Panc1 (cell line): ENCODE results near the gene USP6NL. TPM values are rescaled to one million over a fixed set of nuclear protein-coding genes. Genes with fewer than 3 reads are reported as not detected.
A peak's percentile ranks its signal among the peaks of the same experiment; 100 is the strongest.

Source experiments
- ATAC-seq: fragments of 200-7000 bp; cut with Tn5 transposase; 2 replicates; pipeline ENCODE4 v1.9.1; 2020; ENCODE audit warnings: mild to moderate bottlenecking, moderate library complexity
- BruUV-seq: library from RNA; stranded (reverse); fragments of 400-500 nt; replicated peaks from 2 replicates; lab custom pipeline; 2021; lab: Mats Ljungman, UMichigan
- CTCF ChIA-PET: fragments of 300-600 bp; sonication (Branson Sonifier 250); formaldehyde crosslinking; loops from one replicate; lab custom pipeline; 2022; ENCODE audit warnings: antibody characterized with exemption; lab: Charles Lee
- POLR2A ChIA-PET: fragments of 300-600 bp; sonication (Branson Sonifier 250); formaldehyde crosslinking; loops from one replicate; lab custom pipeline; 2022; ENCODE audit warnings: antibody characterized with exemption; lab: Charles Lee
- DNase-seq: peaks from one replicate; pipeline ENCODE4 v3.0.0-alpha.2; 2010; ENCODE audit warnings: low read depth, low spot score
- H3K27ac ChIP-seq: 2 replicates; pipeline ENCODE4 v1.5.1; 2011; ENCODE audit warnings: mild to moderate bottlenecking, low read length, inconsistent platforms
- H3K27me3 ChIP-seq: fragments of 200-500 bp; sonication (Bioruptor generic); 2 replicates; pipeline ENCODE4 v1.6.0; 2014; ENCODE audit warnings: low read length, inconsistent platforms; ENCODE audit not compliant: control insufficient read depth, insufficient read depth
- H3K36me3 ChIP-seq: fragments of 200-500 bp; sonication (Bioruptor generic); 2 replicates; pipeline ENCODE4 v1.5.1; 2014; ENCODE audit warnings: inconsistent platforms, mild to moderate bottlenecking, low read length, moderate library complexity; ENCODE audit not compliant: control insufficient read depth, insufficient read depth
- H3K4me1 ChIP-seq: 2 replicates; pipeline ENCODE4 v1.5.1; 2011; ENCODE audit warnings: inconsistent platforms, mild to moderate bottlenecking, low read length, moderate library complexity; ENCODE audit not compliant: control insufficient read depth, insufficient read depth
- H3K4me3 ChIP-seq, 2 experiments: 2 replicates each; pipeline ENCODE4 v1.5.1; 2011 to 2012; ENCODE audit warnings: low read depth in 2 of 2, low read length in 2 of 2, mild to moderate bottlenecking in 2 of 2, inconsistent platforms in 1 of 2, moderate library complexity in 1 of 2
- H3K9me3 ChIP-seq: fragments of 200-500 bp; sonication (Bioruptor generic); 2 replicates; pipeline ENCODE4 v1.5.1; 2014; ENCODE audit warnings: low read depth, mild to moderate bottlenecking, inconsistent platforms, low read length, moderate library complexity; ENCODE audit not compliant: control insufficient read depth, insufficient read depth
- POLR2AphosphoS5 ChIP-seq: IDR thresholded peaks from 2 replicates; pipeline ENCODE4 v1.6.1; 2012; ENCODE audit warnings: mild to moderate bottlenecking, low read depth, low read length, moderate library complexity
- SIN3A ChIP-seq: IDR thresholded peaks from 2 replicates; pipeline ENCODE4 v1.6.1; 2012; ENCODE audit warnings: low read depth, mild to moderate bottlenecking, low read length, moderate library complexity, borderline replicate concordance; ENCODE audit not compliant: insufficient read depth
- TCF7L2 ChIP-seq: IDR thresholded peaks from 2 replicates; pipeline ENCODE4 v1.6.1; 2011; ENCODE audit warnings: mild to moderate bottlenecking, low read depth, low read length, inconsistent platforms
- in situ Hi-C: cut with HindIII; loops from 2 replicates; pipeline ENCODE4 v1.10.0; 2016; ENCODE audit warnings: low sequenced_read_pairs, low pct_unique_long_range_greater_than_20kb
- intact Hi-C: fragments of 100-400 bp; cut with micrococcal nuclease; formaldehyde crosslinking; loops from one replicate; pipeline ENCODE4 v1.10.0; 2022; ENCODE audit not compliant: unreplicated experiment
- total RNA-seq: library from RNA; stranded (reverse); gene quantifications from one replicate; pipeline ENCODE4 v1.2.1, GENCODE V29; 2021; ENCODE audit not compliant: unreplicated experiment
- TF ChIP-seq, protein P1 (sequence below), 2 experiments: IDR thresholded peaks; 2 replicates each; pipeline ENCODE4 v1.6.1; 2011 to 2012; ENCODE audit warnings: low read depth in 2 of 2, control low read depth in 1 of 2, low read length in 1 of 2, mild to moderate bottlenecking in 1 of 2, moderate library complexity in 1 of 2; ENCODE audit not compliant: insufficient read depth in 1 of 2
- TF ChIP-seq, protein P2 (sequence below): fragments of 450-650 bp; IDR thresholded peaks from 2 replicates; pipeline ENCODE4 v1.5.1; 2017; ENCODE audit warnings: mild to moderate bottlenecking

USP6NL gene
- total RNA-seq, 1 experiment from 2014 or later: 13.9 TPM

DNA sequence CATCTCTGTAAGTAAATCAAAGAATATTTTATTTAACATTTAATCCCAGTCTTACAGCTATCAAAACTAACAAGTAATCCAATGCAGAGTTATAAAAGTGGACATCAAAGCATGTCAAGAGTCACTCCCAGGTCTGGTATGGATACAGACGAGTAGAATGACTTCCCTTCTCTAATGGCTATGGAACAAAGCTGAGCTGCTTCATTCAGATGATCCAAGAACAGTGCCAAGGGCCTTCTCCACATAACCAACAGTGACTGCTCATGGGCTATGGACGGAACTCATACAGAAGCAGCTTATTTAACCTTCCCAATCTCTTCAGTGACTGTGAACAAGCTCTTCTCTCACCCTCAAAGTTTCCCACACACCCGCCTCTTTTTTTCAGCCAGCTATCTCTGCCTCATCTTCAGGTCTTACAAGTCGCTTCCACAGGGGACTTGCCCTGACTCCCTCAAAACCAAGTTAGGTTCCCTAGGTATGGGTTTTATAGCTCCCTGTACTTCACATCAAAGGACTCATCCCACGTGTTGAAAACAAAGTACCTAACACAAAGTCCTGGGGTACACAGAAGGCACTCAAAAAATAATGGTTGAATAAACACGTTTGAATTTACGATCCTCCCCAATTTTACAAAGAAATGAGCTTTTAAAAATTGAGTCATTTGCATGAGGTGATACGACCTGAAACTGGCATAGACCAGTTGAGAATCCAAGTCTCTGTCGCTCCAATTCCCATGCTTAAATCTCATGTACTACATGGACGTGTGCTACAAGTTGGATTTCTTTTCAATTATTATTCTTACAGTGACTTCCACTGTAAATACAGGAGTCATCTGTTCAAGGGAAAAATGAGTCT is 3.1 kb downstream of the USP6NL start:
- in situ Hi-C loops: no loop called here
- no peaks in the 10 kb centered on the region for H3K27me3 ChIP-seq
- no peak for ATAC-seq
- H3K4me1 ChIP-seq: peaks cover 36% of the 10 kb centered on the region
- no peak overlapping the region for H3K4me3 ChIP-seq
- H3K27ac ChIP-seq: peak overlapping the region; percentile 29; the same call in 1 of the 2 replicates
- POLR2A ChIA-PET: no interaction called here
- CTCF ChIA-PET: no interaction called here
- no peak for DNase-seq
- H3K36me3 ChIP-seq: peaks cover 8% of the 10 kb centered on the region
- intact Hi-C loops: no loop called here
- BruUV-seq: no TSS peak
- TF ChIP-seq TCF7L2: no peak
- TF ChIP-seq, protein P1, sequence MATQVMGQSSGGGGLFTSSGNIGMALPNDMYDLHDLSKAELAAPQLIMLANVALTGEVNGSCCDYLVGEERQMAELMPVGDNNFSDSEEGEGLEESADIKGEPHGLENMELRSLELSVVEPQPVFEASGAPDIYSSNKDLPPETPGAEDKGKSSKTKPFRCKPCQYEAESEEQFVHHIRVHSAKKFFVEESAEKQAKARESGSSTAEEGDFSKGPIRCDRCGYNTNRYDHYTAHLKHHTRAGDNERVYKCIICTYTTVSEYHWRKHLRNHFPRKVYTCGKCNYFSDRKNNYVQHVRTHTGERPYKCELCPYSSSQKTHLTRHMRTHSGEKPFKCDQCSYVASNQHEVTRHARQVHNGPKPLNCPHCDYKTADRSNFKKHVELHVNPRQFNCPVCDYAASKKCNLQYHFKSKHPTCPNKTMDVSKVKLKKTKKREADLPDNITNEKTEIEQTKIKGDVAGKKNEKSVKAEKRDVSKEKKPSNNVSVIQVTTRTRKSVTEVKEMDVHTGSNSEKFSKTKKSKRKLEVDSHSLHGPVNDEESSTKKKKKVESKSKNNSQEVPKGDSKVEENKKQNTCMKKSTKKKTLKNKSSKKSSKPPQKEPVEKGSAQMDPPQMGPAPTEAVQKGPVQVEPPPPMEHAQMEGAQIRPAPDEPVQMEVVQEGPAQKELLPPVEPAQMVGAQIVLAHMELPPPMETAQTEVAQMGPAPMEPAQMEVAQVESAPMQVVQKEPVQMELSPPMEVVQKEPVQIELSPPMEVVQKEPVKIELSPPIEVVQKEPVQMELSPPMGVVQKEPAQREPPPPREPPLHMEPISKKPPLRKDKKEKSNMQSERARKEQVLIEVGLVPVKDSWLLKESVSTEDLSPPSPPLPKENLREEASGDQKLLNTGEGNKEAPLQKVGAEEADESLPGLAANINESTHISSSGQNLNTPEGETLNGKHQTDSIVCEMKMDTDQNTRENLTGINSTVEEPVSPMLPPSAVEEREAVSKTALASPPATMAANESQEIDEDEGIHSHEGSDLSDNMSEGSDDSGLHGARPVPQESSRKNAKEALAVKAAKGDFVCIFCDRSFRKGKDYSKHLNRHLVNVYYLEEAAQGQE (IDR thresholded peaks at IDR 0.05; ENCODE audit: insufficient read depth in 1 of 2, low read depth in 2 of 2, low read length in 1 of 2): no peak
- TF ChIP-seq SIN3A: no peak
- TF ChIP-seq, protein P2, sequence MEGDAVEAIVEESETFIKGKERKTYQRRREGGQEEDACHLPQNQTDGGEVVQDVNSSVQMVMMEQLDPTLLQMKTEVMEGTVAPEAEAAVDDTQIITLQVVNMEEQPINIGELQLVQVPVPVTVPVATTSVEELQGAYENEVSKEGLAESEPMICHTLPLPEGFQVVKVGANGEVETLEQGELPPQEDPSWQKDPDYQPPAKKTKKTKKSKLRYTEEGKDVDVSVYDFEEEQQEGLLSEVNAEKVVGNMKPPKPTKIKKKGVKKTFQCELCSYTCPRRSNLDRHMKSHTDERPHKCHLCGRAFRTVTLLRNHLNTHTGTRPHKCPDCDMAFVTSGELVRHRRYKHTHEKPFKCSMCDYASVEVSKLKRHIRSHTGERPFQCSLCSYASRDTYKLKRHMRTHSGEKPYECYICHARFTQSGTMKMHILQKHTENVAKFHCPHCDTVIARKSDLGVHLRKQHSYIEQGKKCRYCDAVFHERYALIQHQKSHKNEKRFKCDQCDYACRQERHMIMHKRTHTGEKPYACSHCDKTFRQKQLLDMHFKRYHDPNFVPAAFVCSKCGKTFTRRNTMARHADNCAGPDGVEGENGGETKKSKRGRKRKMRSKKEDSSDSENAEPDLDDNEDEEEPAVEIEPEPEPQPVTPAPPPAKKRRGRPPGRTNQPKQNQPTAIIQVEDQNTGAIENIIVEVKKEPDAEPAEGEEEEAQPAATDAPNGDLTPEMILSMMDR: no peak
- TF ChIP-seq POLR2AphosphoS5: no peak
- H3K9me3 ChIP-seq: no peaks in the 10 kb centered on the region

DNA sequence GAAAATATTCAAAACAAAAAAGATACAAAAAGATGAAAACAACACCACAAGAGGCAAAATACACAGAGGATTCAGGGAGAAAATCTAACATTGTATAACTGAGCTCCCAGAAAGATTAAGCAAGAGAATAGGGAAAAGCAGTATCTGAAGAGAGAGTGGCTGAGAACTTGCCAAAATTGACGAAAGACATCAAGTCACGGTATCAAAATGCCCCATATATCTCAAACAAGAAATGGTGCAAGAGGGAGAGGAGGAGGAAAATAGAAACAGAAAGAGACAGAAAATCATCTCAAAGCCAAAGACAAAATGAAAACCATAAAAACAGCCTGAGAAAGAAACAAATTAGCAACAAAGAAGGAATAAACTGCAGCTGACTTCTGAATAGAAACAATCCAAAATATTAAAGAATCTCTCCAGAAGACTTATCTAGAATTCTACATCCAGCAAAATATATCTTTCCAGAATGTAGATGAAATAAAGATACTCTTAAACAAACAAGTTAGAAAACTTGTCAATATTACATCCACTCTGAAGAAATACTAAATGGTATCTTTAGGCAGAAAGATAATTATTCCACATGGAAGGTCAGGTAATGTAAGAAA is 5.5 kb downstream of the USP6NL start:
- ATAC-seq (no peak), DNase-seq (no peak)
- ChIA-PET POLR2A (interaction anchor here (0.6 kb wide), 1 partner anchor 271 kb away, joined by 3 read pairs; no protein-coding TSS in a partner anchor), CTCF (no interaction called here)
- in situ Hi-C loops (no loop called here), intact Hi-C loops (no loop called here)
- H3K27me3 ChIP-seq: no peaks in the 10 kb centered on the region
- no TSS peak for BruUV-seq
- no peaks in the 10 kb centered on the region for H3K9me3 ChIP-seq
- H3K4me3 ChIP-seq: no peak overlapping the region
- H3K4me1 ChIP-seq: peaks cover 42% of the 10 kb centered on the region
- H3K36me3 ChIP-seq: peaks cover 7% of the 10 kb centered on the region
- no peak overlapping the region for H3K27ac ChIP-seq
- TF ChIP-seq, protein P2: no peak
- TF ChIP-seq, protein P1 (IDR thresholded peaks at IDR 0.05; ENCODE audit: insufficient read depth in 1 of 2, low read depth in 2 of 2, low read length in 1 of 2): no peak
- no peak for TF ChIP-seq SIN3A
- TF ChIP-seq POLR2AphosphoS5: no peak
- no peak for TF ChIP-seq TCF7L2
